ENCODE results near the gene SUMO3. TPM values are rescaled to one million over a fixed set of nuclear protein-coding genes. Genes with fewer than 3 reads are reported as not detected.

SUMO3 gene
- total RNA-seq, 1 experiment from 2014 or later = 81.5 TPM

DNA sequence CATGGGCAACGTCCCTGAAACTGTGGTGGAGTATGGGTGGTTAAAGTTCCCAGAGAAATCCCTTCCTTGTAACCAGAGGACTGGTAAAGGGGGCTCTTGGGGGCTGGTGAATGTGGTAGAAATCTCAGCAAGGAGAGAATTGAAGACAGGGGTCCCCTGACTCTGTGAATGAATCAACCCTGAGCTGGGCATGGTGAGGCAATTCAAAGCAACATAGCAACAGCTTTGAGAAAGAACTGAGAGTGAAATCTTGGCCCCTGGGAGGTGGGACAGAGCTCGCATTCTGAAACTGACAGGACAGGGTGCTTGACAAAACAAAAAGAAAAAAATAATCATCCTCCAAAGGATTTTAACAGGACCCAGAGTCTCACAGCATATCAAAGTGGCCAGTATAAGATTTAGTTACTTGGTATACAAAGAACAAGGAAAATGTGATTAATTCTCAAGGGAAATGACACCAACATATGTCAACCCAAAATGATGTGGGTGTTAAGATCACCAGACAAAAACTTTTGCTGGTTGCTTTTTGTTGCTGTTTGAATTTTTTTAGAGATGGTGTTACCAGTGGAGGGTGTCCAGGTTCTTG lies 11.7 kb upstream of the SUMO3 start:
- intact Hi-C loops (cut with micrococcal nuclease; ENCODE audit: unreplicated experiment) = no loop called here
- no peaks in the 10 kb centered on the region for H3K9me2 ChIP-seq (ENCODE audit: insufficient read depth)
- H2AFZ ChIP-seq = no peak overlapping the region
- TF ChIP-seq EZH2 (IDR thresholded peaks at IDR 0.05; ENCODE audit: low read depth) = no peak
- TF ChIP-seq CTCF (conservative IDR thresholded peaks at IDR 0.05) = no peak
- BruUV-seq (replicated peaks) = no TSS peak
- DNase-seq = no peak
- ChIA-PET CTCF (interaction anchor here (0.7 kb wide), 1 partner anchor 66 kb away, joined by 3 read pairs; no protein-coding TSS in a partner anchor), POLR2A (ENCODE audit: unreplicated experiment) (no interaction called here)
- no peaks in the 10 kb centered on the region for H3K36me3 ChIP-seq (ENCODE audit: low read depth)
- H3K4me2 ChIP-seq = no peak overlapping the region
- no peak overlapping the region for H3K4me3 ChIP-seq
- H3K4me1 ChIP-seq (replicated peaks; ENCODE audit: insufficient read depth) = no peaks in the 10 kb centered on the region
- no peaks in the 10 kb centered on the region for H3K9me3 ChIP-seq (ENCODE audit: insufficient read depth, low read depth)
- H4K20me1 ChIP-seq (ENCODE audit: insufficient read depth) = no peaks in the 10 kb centered on the region
- H3K27ac ChIP-seq = no peak overlapping the region
- H3K79me2 ChIP-seq (ENCODE audit: low read depth) = no peaks in the 10 kb centered on the region
- no peaks in the 10 kb centered on the region for H3F3A ChIP-seq (ENCODE audit: insufficient read depth, low read depth)
- no peaks in the 10 kb centered on the region for H3K27me3 ChIP-seq (ENCODE audit: insufficient read depth, low read depth)

- H3K9me2 ChIP-seq (ENCODE audit: insufficient read depth) = no peaks in the 10 kb centered on the region
- no peaks in the 10 kb centered on the region for H3K27me3 ChIP-seq (ENCODE audit: insufficient read depth, low read depth)
- no peak overlapping the region for H2AFZ ChIP-seq
- BruUV-seq (replicated peaks) = no TSS peak
- H3F3A ChIP-seq (ENCODE audit: insufficient read depth, low read depth) = no peaks in the 10 kb centered on the region
- H3K27ac ChIP-seq = no peak overlapping the region
- no peaks in the 10 kb centered on the region for H3K79me2 ChIP-seq (ENCODE audit: low read depth)
- H3K4me1 ChIP-seq (replicated peaks; ENCODE audit: insufficient read depth) = no peaks in the 10 kb centered on the region
- no peak overlapping the region for H3K4me2 ChIP-seq
- DNase-seq = no peak
- no peaks in the 10 kb centered on the region for H3K9me3 ChIP-seq (ENCODE audit: insufficient read depth, low read depth)
- no peak for TF ChIP-seq EZH2 (IDR thresholded peaks at IDR 0.05; ENCODE audit: low read depth)
- no peak for TF ChIP-seq CTCF (conservative IDR thresholded peaks at IDR 0.05)
- POLR2A ChIA-PET (ENCODE audit: unreplicated experiment) = no interaction called here
- no peaks in the 10 kb centered on the region for H3K36me3 ChIP-seq (ENCODE audit: low read depth)
- H3K4me3 ChIP-seq = no peak overlapping the region
- no peaks in the 10 kb centered on the region for H4K20me1 ChIP-seq (ENCODE audit: insufficient read depth)
- intact Hi-C loops (cut with micrococcal nuclease; ENCODE audit: unreplicated experiment) = no loop called here
- CTCF ChIA-PET = interaction anchor here (0.7 kb wide), 1 partner anchor 65 kb away, joined by 3 read pairs; no protein-coding TSS in a partner anchor
These were observed 10.6 kb upstream of the SUMO3 start for GRCh38 chr21:44828362-44829056.

DNA sequence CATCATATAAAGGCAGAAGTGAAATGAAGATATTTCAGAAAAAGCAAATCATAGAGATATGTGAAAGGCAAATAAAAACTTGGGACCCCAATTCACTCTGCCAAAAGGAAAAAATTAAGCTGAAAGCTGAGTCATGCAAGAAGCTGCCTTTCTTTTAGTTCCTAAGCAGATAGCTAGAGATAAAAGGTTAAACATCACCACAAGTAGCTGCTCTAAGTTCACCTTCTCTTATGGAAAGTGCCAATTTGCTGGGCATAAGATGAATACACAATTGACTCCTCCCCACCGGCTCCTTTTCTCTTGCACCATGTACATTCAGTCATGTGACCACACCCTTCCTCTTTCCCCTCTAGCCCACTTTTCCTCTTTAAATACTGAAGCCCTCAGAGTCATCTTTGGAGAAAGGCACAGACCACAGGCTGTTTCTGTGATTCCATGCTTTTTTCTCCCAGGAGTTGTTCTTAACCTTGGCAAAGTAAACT lies 5.4 kb upstream of the SUMO3 start:
- Histone ChIP-seq H3K27ac (no peak overlapping the region), H3K9me3 (ENCODE audit: insufficient read depth, low read depth) (no peaks in the 10 kb centered on the region), H3K4me2 (no peak overlapping the region), H3K9me2 (ENCODE audit: insufficient read depth) (no peaks in the 10 kb centered on the region), H3K79me2 (ENCODE audit: low read depth) (no peaks in the 10 kb centered on the region), H2AFZ (no peak overlapping the region), H4K20me1 (ENCODE audit: insufficient read depth) (no peaks in the 10 kb centered on the region), H3K4me1 (replicated peaks; ENCODE audit: insufficient read depth) (no peaks in the 10 kb centered on the region), H3K36me3 (ENCODE audit: low read depth) (no peaks in the 10 kb centered on the region), H3K4me3 (no peak overlapping the region), H3K27me3 (ENCODE audit: insufficient read depth, low read depth) (no peaks in the 10 kb centered on the region), H3F3A (ENCODE audit: insufficient read depth, low read depth) (peaks cover 4% of the 10 kb centered on the region; the same call in 1 of the 2 replicates)
- intact Hi-C loops (cut with micrococcal nuclease; ENCODE audit: unreplicated experiment) = no loop called here
- TF ChIP-seq CTCF (conservative IDR thresholded peaks at IDR 0.05) (no peak), EZH2 (IDR thresholded peaks at IDR 0.05; ENCODE audit: low read depth) (no peak)
- no TSS peak for BruUV-seq (replicated peaks)
- no peak for DNase-seq
- ChIA-PET POLR2A (ENCODE audit: unreplicated experiment) (no interaction called here), CTCF (no interaction called here)

Measured in PC-9 (cell line).